HG03521 (cell line): ENCODE measurements around the gene STK32B.

Source experiments
- ATAC-seq: cut with Tn5 transposase; IDR thresholded peaks from one replicate; pipeline ENCODE4 v1.9.1; 2021; ENCODE audit warnings: mild to moderate bottlenecking, moderate library complexity; ENCODE audit not compliant: unreplicated experiment

Gene STK32B

GRCh38 chr4:5489260-5489659 is 438.0 kb downstream of the STK32B start:
- no peak for ATAC-seq

- no peak for ATAC-seq
Measured at GRCh38 chr4:5497489-5497888, 446.2 kb downstream of the STK32B start.

- no peak for ATAC-seq
Measured at GRCh38 chr4:5500165-5500564, 448.9 kb downstream of the STK32B start.

GRCh38 chr4:5503336-5503936 is 452.2 kb downstream of the STK32B start:
- no peak for ATAC-seq

- ATAC-seq, result no peak
Measured at GRCh38 chr4:5504486-5504885, 453.2 kb downstream of the STK32B start.

GRCh38 chr4:5510504-5510903 is 459.2 kb downstream of the STK32B start:
- ATAC-seq, result no peak

GRCh38 chr4:5511791-5512190 is 460.5 kb downstream of the STK32B start:
- no peak for ATAC-seq

- no peak for ATAC-seq
Measured at GRCh38 chr4:5515646-5516045, 464.4 kb downstream of the STK32B start.

- ATAC-seq, result no peak
Measured at GRCh38 chr4:5517372-5517771, 466.1 kb downstream of the STK32B start.

GRCh38 chr4:5524446-5525299 is 473.4 kb downstream of the STK32B start:
- no peak for ATAC-seq

- ATAC-seq, result no peak
Measured at GRCh38 chr4:5526080-5526846, 475.0 kb downstream of the STK32B start.

GRCh38 chr4:5527211-5527610 is 475.9 kb downstream of the STK32B start:
- no peak for ATAC-seq

GRCh38 chr4:5528031-5528436 is 476.8 kb downstream of the STK32B start:
- no peak for ATAC-seq

GRCh38 chr4:5532100-5532499 is 480.8 kb downstream of the STK32B start:
- ATAC-seq, result no peak

GRCh38 chr4:5539584-5539983 is 488.3 kb downstream of the STK32B start:
- ATAC-seq, result no peak

GRCh38 chr4:5541169-5541568 is 489.9 kb downstream of the STK32B start:
- no peak for ATAC-seq

GRCh38 chr4:5543681-5544080 is 492.4 kb downstream of the STK32B start:
- ATAC-seq, result no peak

- no peak for ATAC-seq
Measured at GRCh38 chr4:5544762-5545161, 493.5 kb downstream of the STK32B start.

GRCh38 chr4:5545271-5545670 is 494.0 kb downstream of the STK32B start:
- no peak for ATAC-seq

GRCh38 chr4:5547651-5548249 is 496.5 kb downstream of the STK32B start:
- ATAC-seq, result no peak
